Small intestine (tissue), 7 donors: ENCODE measurements around the gene MTAP. TPM values are rescaled to one million over a fixed set of nuclear protein-coding genes. Genes with fewer than 3 reads are reported as not detected.

Experiments
- DNase-seq, 2 donors: peaks; one replicate each; pipeline versions ENCODE4 v3.0.0 to v3.0.0-alpha.2; 2013
- FAIRE-seq: peaks from 2 replicates; lab custom pipeline; 2012; peaks lifted over from hg19 to GRCh38; lab: Jason Lieb, UNC
- H3K27ac ChIP-seq, 3 donors: one replicate each; pipeline ENCODE4 v1.5.1; 2013; ENCODE audit warnings: low read length in 2 of 3, mild to moderate bottlenecking in 2 of 3, control low read depth in 1 of 3, inconsistent platforms in 1 of 3, low read depth in 1 of 3, moderate library complexity in 1 of 3
- H3K27me3 ChIP-seq, 3 donors: one replicate each; pipeline ENCODE4 v1.6.1; 2013; ENCODE audit warnings: low read length in 3 of 3, inconsistent platforms in 1 of 3; ENCODE audit not compliant: control insufficient read depth in 3 of 3, insufficient read depth in 3 of 3
- H3K36me3 ChIP-seq, 3 donors: one replicate each; pipeline ENCODE4 v1.6.1; 2013; ENCODE audit warnings: low read length in 3 of 3, inconsistent platforms in 1 of 3, low read depth in 1 of 3, mild to moderate bottlenecking in 1 of 3, moderate library complexity in 1 of 3; ENCODE audit not compliant: control insufficient read depth in 3 of 3, insufficient read depth in 2 of 3
- H3K4me1 ChIP-seq, 3 donors: one replicate each; pipeline ENCODE4 v1.6.1; 2013; ENCODE audit warnings: low read length in 2 of 3, inconsistent platforms in 1 of 3, low read depth in 1 of 3, mild to moderate bottlenecking in 1 of 3, moderate library complexity in 1 of 3; ENCODE audit not compliant: control insufficient read depth in 3 of 3, insufficient read depth in 2 of 3
- H3K4me3 ChIP-seq, 3 donors: one replicate each; pipeline ENCODE4 v1.5.1; 2013; ENCODE audit warnings: low read length in 3 of 3, control low read depth in 1 of 3, inconsistent platforms in 1 of 3, low read depth in 1 of 3, mild to moderate bottlenecking in 1 of 3, moderate library complexity in 1 of 3
- H3K9me3 ChIP-seq, 2 donors: one replicate each; pipeline ENCODE4 v1.6.1; 2013; ENCODE audit warnings: low read depth in 1 of 2, low read length in 1 of 2; ENCODE audit not compliant: control insufficient read depth in 2 of 2, insufficient read depth in 1 of 2
- WGBS, 3 donors: extraction: QIAGEN DNeasy Blood & Tissue Kit; methylation state at CpG; one replicate each; pipeline ENCODE4 v1.1.7; 2013; 5-methylcytosine and 5-hydroxymethylcytosine counted together
- polyA plus RNA-seq, 4 donors: library from polyadenylated mRNA; stranded (reverse) in 3 of 4; unstranded in 1 of 4; fragments of 200-250 nt in 3 of 4; fragments of 120-200 nt in 1 of 4; gene quantifications; one replicate each; pipeline versions ENCODE4 v1.2.1 to v1.2.3, GENCODE V29; 2013
- donor health status: healthy with polysubstance abuse.
- donor health status: control.
- donor health status: control.
- donor health status: Bipolar disorder and iron deficiency.
- donor health status: healthy.

Gene MTAP
- polyA plus RNA-seq, 4 donors: 3.0 to 24.4 (median 10.6) TPM

- H3K27ac ChIP-seq: no peak overlapping the region
- DNase-seq: peak in 1 of 2 donors; percentile 35
- H3K9me3 ChIP-seq: peaks cover 0 to 6% of the 10 kb centered on the region in 2 donors
- no peak overlapping the region for H3K4me3 ChIP-seq
- H3K27me3 ChIP-seq: peaks cover 4 to 92% (median 66%) of the 10 kb centered on the region in 3 donors
- 5 to 16% (median 8%) methylated on average over 37 to 45 of the region's 45 CpGs for WGBS, 3 donors
- H3K36me3 ChIP-seq: no peaks in the 10 kb centered on the region
- peaks cover 3 to 6% (median 3%) of the 10 kb centered on the region in 3 donors for H3K4me1 ChIP-seq
- FAIRE-seq: no peak
Measured at GRCh38 chr9:21970800-21971640, 168.6 kb downstream of the MTAP start.

GRCh38 chr9:21972361-21972760, 169.9 kb downstream of the MTAP start:
- Histone ChIP-seq H3K4me3 (no peak overlapping the region), H3K27ac (no peak overlapping the region), H3K36me3 (no peaks in the 10 kb centered on the region), H3K4me1 (peaks cover 3 to 6% (median 3%) of the 10 kb centered on the region in 3 donors), H3K9me3 (peaks cover 0 to 7% of the 10 kb centered on the region in 2 donors), H3K27me3 (peaks cover 0 to 91% (median 62%) of the 10 kb centered on the region in 3 donors)
- DNase-seq (no peak), FAIRE-seq (no peak)

GRCh38 chr9:21974343-21974721, 171.9 kb downstream of the MTAP start:
- no peak for FAIRE-seq

GRCh38 chr9:21974722-21975409, 172.4 kb downstream of the MTAP start:
- peaks cover 3 to 6% (median 3%) of the 10 kb centered on the region in 3 donors for H3K4me1 ChIP-seq
- DNase-seq: peak; percentile 14 to 64

More at GRCh38 chr9:21974343-21974721, 171.9 kb downstream of the MTAP start:
- Histone ChIP-seq H3K27ac (no peak overlapping the region), H3K4me3 (peak overlapping the region in 2 of 3 donors; percentile 15 to 45), H3K4me1 (peaks cover 3 to 6% (median 3%) of the 10 kb centered on the region in 3 donors), H3K36me3 (no peaks in the 10 kb centered on the region), H3K9me3 (peaks cover 0 to 7% of the 10 kb centered on the region in 2 donors), H3K27me3 (peaks cover 2 to 81% (median 50%) of the 10 kb centered on the region in 3 donors)
- 2 to 4% (median 4%) methylated on average over 21 of the region's 21 CpGs for WGBS, 3 donors
- peak in 1 of 2 donors; percentile 17 for DNase-seq

GRCh38 chr9:21976334-21976875, 174.0 kb downstream of the MTAP start:
- FAIRE-seq (no peak), DNase-seq (no peak)
- no peak overlapping the region for H3K27ac ChIP-seq
- peaks cover 3 to 6% (median 3%) of the 10 kb centered on the region in 3 donors for H3K4me1 ChIP-seq
- H3K4me3 ChIP-seq: no peak overlapping the region
- 23 to 39% (median 31%) methylated on average over 19 of the region's 19 CpGs for WGBS, 3 donors
- peaks cover 0 to 2% of the 10 kb centered on the region in 2 donors for H3K9me3 ChIP-seq
- peaks cover 2 to 71% (median 31%) of the 10 kb centered on the region in 3 donors for H3K27me3 ChIP-seq
- no peaks in the 10 kb centered on the region for H3K36me3 ChIP-seq

More at GRCh38 chr9:21974722-21975409, 172.4 kb downstream of the MTAP start:
- peaks cover 2 to 81% (median 45%) of the 10 kb centered on the region in 3 donors for H3K27me3 ChIP-seq
- H3K4me3 ChIP-seq: peak overlapping the region in 2 of 3 donors; percentile 15 to 45
- no peak for FAIRE-seq
- 0 to 1% (median 1%) methylated on average over 39 to 51 of the region's 51 CpGs for WGBS, 3 donors
- H3K9me3 ChIP-seq: peaks cover 0 to 7% of the 10 kb centered on the region in 2 donors
- H3K27ac ChIP-seq: no peak overlapping the region
- H3K36me3 ChIP-seq: no peaks in the 10 kb centered on the region

GRCh38 chr9:21982391-21982790, 180.0 kb downstream of the MTAP start:
- no peak for FAIRE-seq
- Histone ChIP-seq H3K9me3 (no peaks in the 10 kb centered on the region), H3K27ac (no peak overlapping the region), H3K4me1 (no peaks in the 10 kb centered on the region), H3K27me3 (peaks cover 2 to 52% (median 5%) of the 10 kb centered on the region in 3 donors), H3K36me3 (no peaks in the 10 kb centered on the region), H3K4me3 (no peak overlapping the region)
- 15 to 49% (median 36%) methylated on average over 1 of the region's 1 CpG for WGBS, 3 donors
- no peak for DNase-seq

- WGBS, 3 donors: 55 to 74% (median 62%) methylated on average over 1 of the region's 1 CpG
- FAIRE-seq (no peak), DNase-seq (no peak)
- no peaks in the 10 kb centered on the region for H3K9me3 ChIP-seq
- H3K4me1 ChIP-seq: no peaks in the 10 kb centered on the region
- no peak overlapping the region for H3K27ac ChIP-seq
- H3K27me3 ChIP-seq: peaks cover 2 to 53% (median 4%) of the 10 kb centered on the region in 3 donors
- no peak overlapping the region for H3K4me3 ChIP-seq
- H3K36me3 ChIP-seq: no peaks in the 10 kb centered on the region
Measured at GRCh38 chr9:21982861-21983560, 180.6 kb downstream of the MTAP start.

- H3K4me3 ChIP-seq: no peak overlapping the region
- no peaks in the 10 kb centered on the region for H3K9me3 ChIP-seq
- 50 to 72% (median 67%) methylated on average over 1 of the region's 1 CpG for WGBS, 3 donors
- no peak overlapping the region for H3K27ac ChIP-seq
- FAIRE-seq (no peak), DNase-seq (no peak)
- peaks cover 2 to 57% (median 3%) of the 10 kb centered on the region in 3 donors for H3K27me3 ChIP-seq
- no peaks in the 10 kb centered on the region for H3K36me3 ChIP-seq
- H3K4me1 ChIP-seq: no peaks in the 10 kb centered on the region
Measured at GRCh38 chr9:21983561-21983935, 181.1 kb downstream of the MTAP start.
